LNCAP (cell line): ENCODE results near the gene C20orf144.

Experiments
- TF ChIP-seq, protein P1 (sequence below): fragments of 450-650 bp; IDR thresholded peaks from 2 replicates; pipeline ENCODE4 v1.5.1; 2017; ENCODE audit warnings: mild to moderate bottlenecking

The C20orf144 gene

DNA sequence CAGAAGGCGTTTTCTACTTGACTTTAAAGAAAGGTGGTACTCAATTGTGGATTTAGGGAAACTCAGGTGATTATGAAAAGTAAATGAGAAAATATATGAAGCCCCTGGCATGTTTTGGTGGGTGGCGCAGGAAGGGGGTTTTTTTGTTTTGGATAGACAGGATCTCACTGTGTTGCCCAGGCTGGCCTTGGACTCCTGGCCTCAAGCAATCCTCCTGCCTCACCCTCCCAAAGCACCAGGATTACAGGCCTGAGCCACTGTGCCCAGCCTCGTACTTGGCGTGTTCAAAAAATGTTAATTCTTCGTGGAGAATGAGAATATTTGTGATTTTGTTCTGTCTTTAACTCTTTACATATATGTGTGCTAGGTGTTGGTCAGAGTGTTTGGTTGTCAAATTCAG, 32.1 kb upstream of the C20orf144 start:
- TF ChIP-seq, protein P1, sequence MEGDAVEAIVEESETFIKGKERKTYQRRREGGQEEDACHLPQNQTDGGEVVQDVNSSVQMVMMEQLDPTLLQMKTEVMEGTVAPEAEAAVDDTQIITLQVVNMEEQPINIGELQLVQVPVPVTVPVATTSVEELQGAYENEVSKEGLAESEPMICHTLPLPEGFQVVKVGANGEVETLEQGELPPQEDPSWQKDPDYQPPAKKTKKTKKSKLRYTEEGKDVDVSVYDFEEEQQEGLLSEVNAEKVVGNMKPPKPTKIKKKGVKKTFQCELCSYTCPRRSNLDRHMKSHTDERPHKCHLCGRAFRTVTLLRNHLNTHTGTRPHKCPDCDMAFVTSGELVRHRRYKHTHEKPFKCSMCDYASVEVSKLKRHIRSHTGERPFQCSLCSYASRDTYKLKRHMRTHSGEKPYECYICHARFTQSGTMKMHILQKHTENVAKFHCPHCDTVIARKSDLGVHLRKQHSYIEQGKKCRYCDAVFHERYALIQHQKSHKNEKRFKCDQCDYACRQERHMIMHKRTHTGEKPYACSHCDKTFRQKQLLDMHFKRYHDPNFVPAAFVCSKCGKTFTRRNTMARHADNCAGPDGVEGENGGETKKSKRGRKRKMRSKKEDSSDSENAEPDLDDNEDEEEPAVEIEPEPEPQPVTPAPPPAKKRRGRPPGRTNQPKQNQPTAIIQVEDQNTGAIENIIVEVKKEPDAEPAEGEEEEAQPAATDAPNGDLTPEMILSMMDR: no peak

DNA sequence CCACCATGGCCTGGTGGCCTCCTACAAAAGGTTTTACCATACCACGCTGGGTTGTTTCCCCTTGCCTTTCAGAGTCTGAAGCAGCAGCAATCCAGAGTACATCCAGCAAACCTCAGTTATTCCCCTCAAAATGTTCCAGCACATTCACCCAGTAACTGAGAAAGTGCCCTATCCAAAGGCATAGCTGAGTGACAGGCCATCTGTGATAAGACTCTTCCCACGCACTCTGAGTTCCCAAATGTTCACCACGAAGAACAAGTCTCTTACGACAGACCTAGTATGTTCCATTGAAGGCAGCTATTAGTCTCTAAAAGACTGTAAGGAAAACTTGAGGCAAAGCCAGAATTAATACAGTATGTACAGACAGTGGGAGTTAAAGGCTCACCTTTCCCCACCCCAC, 31.6 kb upstream of the C20orf144 start:
- TF ChIP-seq, protein P1: no peak

DNA sequence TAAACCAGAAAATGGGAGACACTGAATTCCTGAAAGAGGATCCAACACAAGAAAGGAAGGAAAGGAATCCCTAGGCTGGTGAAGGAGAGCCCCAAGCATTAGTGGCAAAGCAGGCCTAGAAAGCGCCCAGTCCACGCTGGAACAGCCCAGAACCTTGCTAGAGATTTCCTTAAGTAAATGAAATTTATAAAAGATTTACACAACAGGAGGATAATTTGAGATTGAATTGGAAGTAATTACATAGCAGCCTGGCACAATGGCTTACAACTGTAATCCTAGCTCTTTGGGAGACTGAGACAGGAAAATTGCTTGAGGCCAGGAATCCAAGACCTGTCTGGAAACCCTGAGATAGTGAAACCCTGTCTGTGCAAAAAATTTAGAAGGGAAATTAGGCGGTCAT, 26.8 kb upstream of the C20orf144 start:
- TF ChIP-seq, protein P1: no peak

DNA sequence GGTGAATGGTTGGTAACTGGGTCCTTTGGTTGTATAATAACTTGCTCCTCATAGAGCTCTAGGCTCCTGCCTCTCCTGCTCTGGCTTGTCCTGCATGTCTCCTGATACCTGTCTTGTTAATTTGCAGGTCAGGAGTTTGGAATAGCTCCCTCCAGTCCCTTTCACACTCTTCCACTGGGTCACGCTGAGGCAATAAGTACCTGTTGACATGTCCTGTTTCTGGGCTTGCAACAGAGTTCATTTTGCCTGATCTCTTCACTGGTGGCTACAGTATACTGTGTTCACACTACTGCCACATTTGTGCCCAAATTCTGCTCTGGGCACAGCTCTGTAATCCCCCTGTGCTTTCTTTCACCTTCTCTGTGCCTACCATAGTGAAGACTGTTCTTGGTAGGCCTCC, 25.4 kb upstream of the C20orf144 start:
- TF ChIP-seq, protein P1: no peak

DNA sequence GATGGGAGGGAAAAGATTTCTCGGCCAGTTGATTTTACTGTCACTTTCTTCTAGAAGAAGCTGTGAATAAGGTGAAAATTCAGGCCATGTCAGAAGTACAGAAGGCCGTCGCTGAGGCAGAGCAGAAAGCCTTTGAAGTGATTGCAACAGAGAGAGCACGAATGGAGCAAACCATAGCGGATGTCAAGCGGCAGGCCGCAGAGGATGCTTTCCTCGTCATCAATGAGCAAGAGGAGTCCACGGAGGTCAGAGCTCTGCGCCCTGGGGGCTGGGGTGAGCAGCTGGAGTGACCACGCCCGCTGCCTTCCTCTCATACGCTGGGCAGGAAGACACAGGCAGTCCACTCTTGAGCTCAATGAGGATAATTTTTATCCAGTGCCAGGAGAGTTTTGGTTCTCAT, 21.8 kb upstream of the C20orf144 start:
- TF ChIP-seq, protein P1: no peak

DNA sequence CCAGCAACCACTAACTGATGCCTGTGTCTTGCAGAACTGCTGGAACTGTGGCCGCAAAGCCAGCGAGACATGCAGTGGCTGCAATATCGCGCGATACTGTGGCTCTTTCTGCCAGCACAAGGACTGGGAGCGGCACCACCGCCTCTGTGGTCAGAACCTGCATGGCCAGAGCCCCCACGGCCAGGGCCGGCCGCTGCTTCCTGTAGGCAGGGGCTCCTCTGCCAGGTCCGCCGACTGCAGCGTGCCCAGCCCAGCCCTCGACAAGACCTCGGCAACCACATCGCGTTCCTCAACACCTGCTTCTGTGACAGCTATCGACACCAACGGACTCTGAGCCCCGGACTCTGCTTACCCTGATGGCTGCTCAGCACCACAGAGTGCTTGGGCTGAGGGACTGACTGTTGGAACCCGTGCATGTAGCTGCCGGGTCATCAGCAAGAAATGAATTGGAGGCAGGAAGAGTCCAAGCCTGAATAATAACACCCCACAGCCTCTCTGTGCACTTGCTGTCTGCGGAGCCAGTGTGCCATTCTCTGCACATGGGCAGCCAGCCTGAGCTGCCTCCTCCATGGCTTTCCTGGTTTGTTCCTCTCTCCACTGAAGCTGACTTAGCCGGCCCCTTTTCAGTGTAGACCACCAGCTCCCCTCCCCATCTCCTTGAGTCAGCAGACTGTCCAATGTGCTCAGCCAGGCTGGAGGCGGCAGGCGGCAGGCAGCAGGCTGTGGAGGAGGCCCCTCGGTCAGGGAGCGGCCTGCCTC, 17.6 kb upstream of the C20orf144 start:
- TF ChIP-seq, protein P1: no peak

DNA sequence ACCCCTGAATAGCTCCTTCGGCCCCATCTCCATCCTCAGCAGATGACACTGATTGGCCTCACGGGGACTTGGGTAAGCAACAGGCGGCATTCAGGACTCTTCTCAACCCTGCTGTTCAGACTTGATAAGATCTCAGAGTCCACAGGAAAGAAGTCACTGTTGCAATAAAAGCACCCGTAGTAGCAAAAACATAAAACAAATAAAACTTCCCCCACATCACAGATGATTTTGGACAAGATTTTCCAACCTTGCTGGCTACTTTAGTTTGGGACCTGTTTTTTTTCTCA, 17.1 kb upstream of the C20orf144 start:
- TF ChIP-seq, protein P1: no peak

DNA sequence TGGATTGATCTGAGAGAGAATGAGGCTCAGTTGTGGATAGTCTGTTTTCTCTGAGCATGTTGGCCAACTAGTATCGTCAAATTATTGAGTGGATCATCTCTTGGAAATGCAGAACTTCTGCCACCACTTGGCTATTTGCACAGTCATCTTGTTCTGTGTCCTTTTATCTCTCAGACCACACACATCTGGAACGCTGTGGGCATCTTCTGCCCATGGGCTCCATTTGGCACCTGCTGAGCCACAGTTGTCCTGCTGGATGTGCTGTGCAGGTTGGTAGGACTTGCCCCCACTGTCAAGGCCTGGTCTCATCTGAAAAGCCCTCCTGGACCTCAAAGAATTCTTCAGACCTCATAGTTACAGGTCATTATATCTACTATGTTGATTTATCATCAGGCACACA, 16.7 kb upstream of the C20orf144 start:
- TF ChIP-seq, protein P1: no peak
